Prostate gland (tissue), 2 donors: ENCODE results near the gene CNGA4. TPM values are rescaled to one million over a fixed set of nuclear protein-coding genes. Genes with fewer than 3 reads are reported as not detected.
"Not testable (repeated sequence)": the region's sequence is repeated elsewhere in the genome, so short reads cannot be mapped to it uniquely, and the experiment has no call there.

ENCODE experiments used
- DNase-seq: peaks from one replicate; pipeline ENCODE4 v3.0.0-alpha.2; 2019; ENCODE audit warnings: low spot score
- H3K27ac ChIP-seq, 2 donors: fragments of 200-600 bp; sonication (generic); 2 replicates each; pipeline ENCODE4 v1.5.1; 2017 to 2019
- H3K27me3 ChIP-seq: fragments of 200-600 bp; sonication (generic); replicated peaks from 2 replicates; pipeline ENCODE4 v1.5.1; 2019; ENCODE audit not compliant: insufficient read depth
- H3K36me3 ChIP-seq, 2 donors: fragments of 200-600 bp; sonication (generic); 1 replicate in 1 of 2; 2 replicates in 1 of 2; pipeline versions ENCODE4 v1.5.1 to v1.8.1; 2017 to 2019
- H3K4me1 ChIP-seq: fragments of 200-600 bp; sonication (generic); replicated peaks from 2 replicates; pipeline ENCODE4 v1.5.1; 2019
- H3K4me3 ChIP-seq, 2 donors: fragments of 200-600 bp; sonication (generic); 2 replicates each; pipeline ENCODE4 v1.5.1; 2017 to 2019
- H3K9me3 ChIP-seq: fragments of 200-600 bp; sonication (generic); 2 replicates; pipeline ENCODE4 v1.5.1; 2017
- POLR2A ChIP-seq: fragments of 450-650 bp; IDR thresholded peaks from one replicate; pipeline ENCODE4 v1.6.1; 2016; ENCODE audit warnings: antibody characterized with exemption, mild to moderate bottlenecking
- POLR2AphosphoS5 ChIP-seq: sonication (generic); formaldehyde crosslinking; IDR thresholded peaks from one replicate; pipeline ENCODE4 v1.6.1; 2017; ENCODE audit warnings: antibody characterized with exemption
- WGBS: methylation state at CpG from one replicate; pipeline ENCODE4 v1.1.5; 2018; 5-methylcytosine and 5-hydroxymethylcytosine counted together
- intact Hi-C: fragments of 100-400 bp; cut with DNase I; formaldehyde crosslinking; loops from one replicate; pipeline ENCODE4 v1.14.2; 2022
- total RNA-seq, 2 donors: library from RNA; depleted of rRNA; stranded (reverse); fragments of >200 nt; gene quantifications; one replicate each; pipeline ENCODE4 v1.1.0, GENCODE V29; 2016
- TF ChIP-seq, protein P1 (sequence below), 4 experiments: fragments of 200-600 bp in 2 of 4; fragments of 450-650 bp in 2 of 4; sonication (generic) in 2 of 4; IDR thresholded peaks; 1 replicate in 3 of 4; 2 replicates in 1 of 4; pipeline ENCODE4 v1.5.1; 2016 to 2019; ENCODE audit warnings: antibody characterized with exemption in 4 of 4, mild to moderate bottlenecking in 2 of 4, moderate library complexity in 2 of 4

Gene CNGA4
- total RNA-seq, 2 donors from 2014 or later = 0.27 to 2.0 TPM

DNA sequence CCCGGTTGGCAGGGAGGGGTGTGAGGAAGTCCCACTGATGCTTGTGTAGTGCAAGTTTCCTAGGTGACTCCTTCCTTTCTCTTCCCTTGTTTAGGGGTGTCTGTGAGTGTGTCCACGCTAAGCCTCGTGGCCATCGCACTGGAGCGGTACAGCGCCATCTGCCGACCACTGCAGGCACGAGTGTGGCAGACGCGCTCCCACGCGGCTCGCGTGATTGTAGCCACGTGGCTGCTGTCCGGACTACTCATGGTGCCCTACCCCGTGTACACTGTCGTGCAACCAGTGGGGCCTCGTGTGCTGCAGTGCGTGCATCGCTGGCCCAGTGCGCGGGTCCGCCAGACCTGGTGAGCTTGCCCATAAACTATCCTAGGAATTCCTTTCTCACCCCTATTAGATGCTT, 31.1 kb downstream of the CNGA4 start:
- H3K27me3 ChIP-seq = no peaks in the 10 kb centered on the region
- 88% methylated on average over 24 of the region's 24 CpGs for WGBS
- no peak overlapping the region for H3K27ac ChIP-seq
- H3K9me3 ChIP-seq = no peaks in the 10 kb centered on the region
- H3K4me1 ChIP-seq = no peaks in the 10 kb centered on the region
- no peaks in the 10 kb centered on the region for H3K36me3 ChIP-seq
- TF ChIP-seq POLR2AphosphoS5 (no peak), POLR2A (no peak)
- TF ChIP-seq, protein P1, sequence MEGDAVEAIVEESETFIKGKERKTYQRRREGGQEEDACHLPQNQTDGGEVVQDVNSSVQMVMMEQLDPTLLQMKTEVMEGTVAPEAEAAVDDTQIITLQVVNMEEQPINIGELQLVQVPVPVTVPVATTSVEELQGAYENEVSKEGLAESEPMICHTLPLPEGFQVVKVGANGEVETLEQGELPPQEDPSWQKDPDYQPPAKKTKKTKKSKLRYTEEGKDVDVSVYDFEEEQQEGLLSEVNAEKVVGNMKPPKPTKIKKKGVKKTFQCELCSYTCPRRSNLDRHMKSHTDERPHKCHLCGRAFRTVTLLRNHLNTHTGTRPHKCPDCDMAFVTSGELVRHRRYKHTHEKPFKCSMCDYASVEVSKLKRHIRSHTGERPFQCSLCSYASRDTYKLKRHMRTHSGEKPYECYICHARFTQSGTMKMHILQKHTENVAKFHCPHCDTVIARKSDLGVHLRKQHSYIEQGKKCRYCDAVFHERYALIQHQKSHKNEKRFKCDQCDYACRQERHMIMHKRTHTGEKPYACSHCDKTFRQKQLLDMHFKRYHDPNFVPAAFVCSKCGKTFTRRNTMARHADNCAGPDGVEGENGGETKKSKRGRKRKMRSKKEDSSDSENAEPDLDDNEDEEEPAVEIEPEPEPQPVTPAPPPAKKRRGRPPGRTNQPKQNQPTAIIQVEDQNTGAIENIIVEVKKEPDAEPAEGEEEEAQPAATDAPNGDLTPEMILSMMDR (IDR thresholded peaks at IDR 0.05) = no peak
- intact Hi-C loops = no loop called here
- no peak for DNase-seq
- no peak overlapping the region for H3K4me3 ChIP-seq

DNA sequence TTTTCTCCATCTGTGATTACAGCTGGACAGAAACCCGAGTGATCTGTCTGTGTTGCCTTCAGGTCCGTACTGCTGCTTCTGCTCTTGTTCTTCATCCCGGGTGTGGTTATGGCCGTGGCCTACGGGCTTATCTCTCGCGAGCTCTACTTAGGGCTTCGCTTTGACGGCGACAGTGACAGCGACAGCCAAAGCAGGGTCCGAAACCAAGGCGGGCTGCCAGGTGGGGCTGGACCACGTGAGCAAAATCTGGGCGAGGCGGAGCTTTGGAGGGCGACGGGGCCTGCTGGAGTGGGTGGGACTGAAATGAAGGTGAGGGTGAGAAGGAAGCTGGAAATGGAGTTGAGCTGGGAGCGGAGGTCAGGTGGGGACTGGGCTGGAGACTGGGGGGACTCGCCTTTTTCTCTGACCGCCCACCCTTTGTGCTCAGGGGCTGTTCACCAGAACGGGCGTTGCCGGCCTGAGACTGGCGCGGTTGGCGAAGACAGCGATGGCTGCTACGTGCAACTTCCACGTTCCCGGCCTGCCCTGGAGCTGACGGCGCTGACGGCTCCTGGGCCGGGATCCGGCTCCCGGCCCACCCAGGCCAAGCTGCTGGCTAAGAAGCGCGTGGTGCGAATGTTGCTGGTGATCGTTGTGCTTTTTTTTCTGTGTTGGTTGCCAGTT, 31.8 kb downstream of the CNGA4 start:
- TF ChIP-seq, protein P1 (IDR thresholded peaks at IDR 0.05) = no peak
- TF ChIP-seq POLR2A = no peak
- TF ChIP-seq POLR2AphosphoS5 = no peak
- Histone ChIP-seq H3K27me3 (no peaks in the 10 kb centered on the region), H3K27ac (no peak overlapping the region), H3K4me3 (no peak overlapping the region), H3K36me3 (no peaks in the 10 kb centered on the region), H3K4me1 (no peaks in the 10 kb centered on the region), H3K9me3 (no peaks in the 10 kb centered on the region)
- intact Hi-C loops = no loop called here
- no peak for DNase-seq
- 76% methylated on average over 41 of the region's 41 CpGs for WGBS

DNA sequence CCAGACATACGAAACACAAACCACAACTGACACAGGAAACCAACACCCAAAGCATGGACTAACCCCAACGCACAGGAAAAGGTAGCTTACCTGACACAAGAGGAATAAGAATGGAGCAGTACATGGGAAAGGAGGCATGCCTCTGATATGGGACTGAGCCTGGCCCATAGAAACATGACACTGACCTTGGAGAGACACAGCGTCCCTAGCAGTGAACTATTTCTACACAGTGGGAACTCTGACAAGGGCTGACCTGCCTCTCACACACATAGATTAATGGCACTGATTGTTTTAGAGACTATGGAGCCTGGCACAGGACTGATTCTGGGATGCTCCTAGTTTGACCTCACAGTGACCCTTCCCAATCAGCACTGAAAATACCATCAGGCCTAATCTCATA, 32.7 kb downstream of the CNGA4 start:
- no peak for DNase-seq
- H3K4me3 ChIP-seq = no peak overlapping the region
- WGBS = 60% methylated on average over 3 of the region's 3 CpGs
- H3K36me3 ChIP-seq = no peaks in the 10 kb centered on the region
- H3K9me3 ChIP-seq = no peaks in the 10 kb centered on the region
- no peaks in the 10 kb centered on the region for H3K27me3 ChIP-seq
- no peak overlapping the region for H3K27ac ChIP-seq
- no peaks in the 10 kb centered on the region for H3K4me1 ChIP-seq
- intact Hi-C loops = no loop called here
- TF ChIP-seq POLR2A (no peak), POLR2AphosphoS5 (no peak)
- TF ChIP-seq, protein P1 (IDR thresholded peaks at IDR 0.05) = no peak

DNA sequence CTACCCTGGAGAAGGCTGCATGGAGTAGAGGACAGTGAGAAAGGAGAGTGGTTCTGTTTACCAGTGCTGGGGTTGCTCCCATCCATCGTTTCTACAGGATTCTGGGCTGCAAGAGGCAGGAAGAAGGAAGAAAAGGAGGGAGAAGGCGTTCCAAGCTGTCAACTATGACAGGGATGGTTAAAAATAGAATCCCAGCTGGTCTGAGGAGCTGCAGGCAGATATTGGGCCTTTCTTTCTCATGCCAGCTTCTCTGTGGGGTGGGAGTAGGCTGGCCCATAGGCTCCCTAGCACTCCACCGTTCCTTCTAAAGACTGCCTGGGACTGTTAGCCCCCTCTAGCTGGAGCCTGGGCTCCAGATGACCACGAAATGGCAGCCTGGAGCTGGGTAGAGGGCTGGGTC, 34.3 kb downstream of the CNGA4 start:
- Histone ChIP-seq H3K27ac (no peak overlapping the region), H3K36me3 (no peaks in the 10 kb centered on the region), H3K27me3 (no peaks in the 10 kb centered on the region), H3K4me3 (no peak overlapping the region), H3K9me3 (no peaks in the 10 kb centered on the region), H3K4me1 (no peaks in the 10 kb centered on the region)
- intact Hi-C loops = no loop called here
- DNase-seq = no peak
- WGBS = 45% methylated on average over 4 of the region's 4 CpGs
- TF ChIP-seq, protein P1 (IDR thresholded peaks at IDR 0.05) = no peak
- TF ChIP-seq POLR2AphosphoS5 (no peak), POLR2A (no peak)

DNA sequence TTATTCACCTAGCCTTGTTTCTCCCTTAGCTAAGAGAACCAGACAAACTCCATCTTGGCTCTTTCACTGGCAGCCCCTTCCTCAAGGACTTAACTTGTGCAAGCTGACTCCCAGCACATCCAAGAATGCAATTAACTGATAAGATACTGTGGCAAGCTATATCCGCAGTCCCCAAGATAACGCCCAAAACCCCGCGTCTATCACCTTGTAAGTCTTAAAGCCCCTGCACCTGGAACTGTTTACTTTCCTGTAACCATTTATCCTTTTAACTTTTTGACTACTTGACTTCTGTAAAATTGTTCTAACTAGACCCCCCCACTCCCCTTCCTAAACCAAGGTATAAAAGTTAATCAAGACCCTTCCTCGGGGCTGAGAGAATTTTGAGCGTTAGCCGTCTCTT, 41.9 kb downstream of the CNGA4 start:
- H3K9me3 ChIP-seq, H3K4me1 ChIP-seq, intact Hi-C loops, H3K27me3 ChIP-seq, DNase-seq, H3K36me3 ChIP-seq, H3K27ac ChIP-seq, H3K4me3 ChIP-seq: not testable (repeated sequence)
- 42% methylated on average over 7 of the region's 7 CpGs for WGBS
